GM23248 (cell line): Measurements from ENCODE around the gene IFIT1B. TPM values are rescaled to one million over a fixed set of nuclear protein-coding genes. Genes with fewer than 3 reads are reported as not detected.

Experiments used
- DNase-seq: peaks from one replicate; pipeline ENCODE4 v3.0.0-alpha.2; 2015
- H2AFZ ChIP-seq: fragments of 200-600 bp; sonication (generic); 2 replicates; pipeline ENCODE4 v1.6.1; 2016; ENCODE audit warnings: antibody characterized with exemption
- H3F3A ChIP-seq: fragments of 200-600 bp; sonication (generic); 2 replicates; pipeline ENCODE4 v1.6.1; 2016; ENCODE audit warnings: mild to moderate bottlenecking, antibody characterized with exemption, mixed run types; ENCODE audit not compliant: insufficient read depth
- H3K27ac ChIP-seq: fragments of 200-600 bp; sonication (generic); 2 replicates; pipeline ENCODE4 v1.5.1; 2016; ENCODE audit warnings: mild to moderate bottlenecking
- H3K27me3 ChIP-seq: fragments of 200-600 bp; sonication (generic); replicated peaks from 2 replicates; pipeline ENCODE4 v1.6.1; 2016; ENCODE audit warnings: mild to moderate bottlenecking; ENCODE audit not compliant: insufficient read depth
- H3K36me3 ChIP-seq: fragments of 200-600 bp; sonication (generic); 2 replicates; pipeline ENCODE4 v1.6.1; 2016; ENCODE audit warnings: low read depth, mild to moderate bottlenecking
- H3K4me1 ChIP-seq: fragments of 200-600 bp; sonication (generic); 2 replicates; pipeline ENCODE4 v1.6.1; 2016; ENCODE audit warnings: mild to moderate bottlenecking; ENCODE audit not compliant: insufficient read depth
- H3K4me2 ChIP-seq: fragments of 200-600 bp; sonication (generic); one replicate; pipeline ENCODE4 v1.6.1; 2016; ENCODE audit warnings: mild to moderate bottlenecking; ENCODE audit not compliant: unreplicated experiment
- H3K4me3 ChIP-seq: fragments of 200-600 bp; sonication (generic); 2 replicates; pipeline ENCODE4 v1.5.1; 2016; ENCODE audit warnings: mild to moderate bottlenecking
- H3K79me2 ChIP-seq: fragments of 200-600 bp; sonication (generic); 2 replicates; pipeline ENCODE4 v1.6.1; 2016; ENCODE audit warnings: mild to moderate bottlenecking; ENCODE audit not compliant: insufficient read depth
- H3K9ac ChIP-seq: fragments of 200-600 bp; sonication (generic); 2 replicates; pipeline ENCODE4 v1.6.1; 2016; ENCODE audit warnings: mild to moderate bottlenecking
- H3K9me2 ChIP-seq: fragments of 200-600 bp; sonication (generic); 2 replicates; pipeline ENCODE4 v1.6.1; 2016; ENCODE audit warnings: mixed run types, mild to moderate bottlenecking, moderate library complexity; ENCODE audit not compliant: insufficient read depth
- H3K9me3 ChIP-seq: fragments of 200-600 bp; sonication (generic); one replicate; pipeline ENCODE4 v1.6.1; 2017; ENCODE audit warnings: low read depth
- H4K20me1 ChIP-seq: fragments of 200-600 bp; sonication (generic); 2 replicates; pipeline ENCODE4 v1.6.0; 2016; ENCODE audit not compliant: insufficient read depth
- EZH2 ChIP-seq: fragments of 200-600 bp; sonication (generic); IDR thresholded peaks from 2 replicates; pipeline ENCODE4 v1.6.1; 2018; ENCODE audit warnings: antibody characterized with exemption, mild to moderate bottlenecking; ENCODE audit not compliant: insufficient read depth, poor library complexity, severe bottlenecking
- EZH2phosphoT487 ChIP-seq: fragments of 200-600 bp; sonication (generic); IDR thresholded peaks from 2 replicates; pipeline ENCODE4 v1.6.1; 2018; ENCODE audit warnings: antibody characterized with exemption, moderate library complexity, mild to moderate bottlenecking, low read depth; ENCODE audit not compliant: insufficient read depth
- WGBS, 2 experiments: methylation state at CpG; one replicate each; pipeline ENCODE4 v1.1.6; 2015 to 2017; ENCODE audit warnings: low lambda C conversion rate in 2 of 2, low coverage in 1 of 2; ENCODE audit errors: missing lambda C conversion rate in 2 of 2; 5-methylcytosine and 5-hydroxymethylcytosine counted together
- in situ Hi-C: fragments of 300-500 bp; cut with MboI; formaldehyde crosslinking; loops from 2 replicates; pipeline ENCODE4 v1.15.0; 2020
- polyA plus RNA-seq: library from polyadenylated mRNA; unstranded; fragments of >200 nt; fragmentation: Nextera tagmentation; extraction: Ambion mirVana; gene quantifications from 2 replicates; pipeline ENCODE4 v1.2.1, GENCODE V29; 2016
- total RNA-seq: library from RNA; depleted of rRNA; stranded (reverse); fragments of >200 nt; shearing (Covaris generic); gene quantifications from 2 replicates; pipeline ENCODE4 v1.2.3, GENCODE V29; 2014

Gene IFIT1B
- total and polyA plus RNA-seq, 2 experiments from 2014 or later = not detected

- Histone ChIP-seq H3K4me3 (no peak overlapping the region), H3K4me2 (peak overlapping the region; percentile 59), H3K27ac (peak overlapping the region; percentile 84), H3K79me2 (no peaks in the 10 kb centered on the region), H3K9me2 (no peaks in the 10 kb centered on the region), H4K20me1 (no peaks in the 10 kb centered on the region), H2AFZ (peak overlapping the region; percentile 38), H3K36me3 (no peaks in the 10 kb centered on the region), H3K9ac (peak overlapping the region; percentile 61), H3K4me1 (peaks cover 19% of the 10 kb centered on the region), H3K9me3 (no peaks in the 10 kb centered on the region), H3K27me3 (no peaks in the 10 kb centered on the region), H3F3A (peaks cover 26% of the 10 kb centered on the region)
- in situ Hi-C loops = loop anchor here (5.0 to 25.0 kb wide), 2 partner anchors 117 to 337 kb away; no protein-coding TSS in a partner anchor
- no peak for DNase-seq
- TF ChIP-seq EZH2 = no peak
- no peak for TF ChIP-seq EZH2phosphoT487
Observed at GRCh38 chr10:89374713-89375141, 3.1 kb upstream of the IFIT1B start.

GRCh38 chr10:89379103-89379502, 1.2 kb downstream of the IFIT1B start:
- no peaks in the 10 kb centered on the region for H4K20me1 ChIP-seq
- DNase-seq = no peak
- H3K79me2 ChIP-seq = no peaks in the 10 kb centered on the region
- H3K4me3 ChIP-seq = no peak overlapping the region
- no peak overlapping the region for H3K4me2 ChIP-seq
- H3K4me1 ChIP-seq = peaks cover 8% of the 10 kb centered on the region
- no peak overlapping the region for H2AFZ ChIP-seq
- no peaks in the 10 kb centered on the region for H3K9me2 ChIP-seq
- in situ Hi-C loops = loop anchor here (25.0 kb wide), 1 partner anchor 342 kb away; no protein-coding TSS in a partner anchor
- TF ChIP-seq EZH2phosphoT487 (no peak), EZH2 (no peak)
- peaks cover 11% of the 10 kb centered on the region for H3F3A ChIP-seq
- H3K36me3 ChIP-seq = no peaks in the 10 kb centered on the region
- no peaks in the 10 kb centered on the region for H3K27me3 ChIP-seq
- H3K9me3 ChIP-seq = no peaks in the 10 kb centered on the region
- H3K27ac ChIP-seq = no peak overlapping the region
- H3K9ac ChIP-seq = no peak overlapping the region

DNA sequence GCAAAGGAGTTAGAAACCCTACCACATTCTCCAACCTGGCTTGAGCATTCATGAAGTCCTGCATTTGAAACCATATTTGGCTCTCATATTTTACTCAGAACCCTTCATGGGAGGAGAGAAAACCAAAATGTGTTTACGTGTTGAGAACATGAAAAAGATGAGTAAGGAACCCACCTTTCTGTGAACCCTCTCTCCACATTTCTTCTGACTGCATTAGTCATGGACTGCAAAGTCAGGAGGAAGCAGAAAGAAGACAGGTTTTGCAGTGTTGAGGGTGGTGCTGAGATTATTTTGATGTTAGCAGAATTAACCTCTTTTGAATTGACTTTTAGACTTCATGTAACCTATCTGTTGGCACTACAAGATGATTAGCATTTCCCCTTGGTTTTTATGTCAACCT, 4.9 kb downstream of the IFIT1B start:
- no peak overlapping the region for H2AFZ ChIP-seq
- H3K9ac ChIP-seq = no peak overlapping the region
- no peaks in the 10 kb centered on the region for H3K27me3 ChIP-seq
- DNase-seq = peak; percentile 14
- no peak overlapping the region for H3K4me3 ChIP-seq
- no peaks in the 10 kb centered on the region for H3K9me3 ChIP-seq
- H3K79me2 ChIP-seq = no peaks in the 10 kb centered on the region
- in situ Hi-C loops = loop anchor here (25.0 kb wide), 1 partner anchor 345 kb away; no protein-coding TSS in a partner anchor
- no peak overlapping the region for H3K27ac ChIP-seq
- H3K4me1 ChIP-seq = peaks cover 6% of the 10 kb centered on the region; the same call in 1 of the 2 replicates
- 77 to 80% methylated on average over 1 of the region's 1 CpG for WGBS, 2 experiments
- no peaks in the 10 kb centered on the region for H3K9me2 ChIP-seq
- H3F3A ChIP-seq = no peaks in the 10 kb centered on the region
- H3K4me2 ChIP-seq = no peak overlapping the region
- H3K36me3 ChIP-seq = no peaks in the 10 kb centered on the region
- no peaks in the 10 kb centered on the region for H4K20me1 ChIP-seq
- no peak for TF ChIP-seq EZH2
- no peak for TF ChIP-seq EZH2phosphoT487

GRCh38 chr10:89384474-89385340, 6.9 kb downstream of the IFIT1B start:
- no peaks in the 10 kb centered on the region for H3K79me2 ChIP-seq
- no peak overlapping the region for H3K27ac ChIP-seq
- H3K4me1 ChIP-seq = peaks cover 9% of the 10 kb centered on the region; the same call in 1 of the 2 replicates
- TF ChIP-seq EZH2 = no peak
- TF ChIP-seq EZH2phosphoT487 = no peak
- 72 to 84% methylated on average over 4 of the region's 4 CpGs for WGBS, 2 experiments
- no peak overlapping the region for H3K4me3 ChIP-seq
- no peak overlapping the region for H3K9ac ChIP-seq
- H2AFZ ChIP-seq = no peak overlapping the region
- no peaks in the 10 kb centered on the region for H3K9me3 ChIP-seq
- H4K20me1 ChIP-seq = no peaks in the 10 kb centered on the region
- H3K27me3 ChIP-seq = no peaks in the 10 kb centered on the region
- no peaks in the 10 kb centered on the region for H3K36me3 ChIP-seq
- peak; percentile 28 for DNase-seq
- in situ Hi-C loops = loop anchor here (25.0 kb wide), 1 partner anchor 347 kb away; no protein-coding TSS in a partner anchor
- no peaks in the 10 kb centered on the region for H3F3A ChIP-seq
- peak overlapping the region; percentile 1 for H3K4me2 ChIP-seq
- no peaks in the 10 kb centered on the region for H3K9me2 ChIP-seq
